Measurements from ENCODE around the gene ELFN1. TPM values are rescaled to one million over a fixed set of nuclear protein-coding genes. Genes with fewer than 3 reads are reported as not detected.

ELFN1 gene
- total RNA-seq, 1 donor from 2014 or later = 1.4 TPM

DNA sequence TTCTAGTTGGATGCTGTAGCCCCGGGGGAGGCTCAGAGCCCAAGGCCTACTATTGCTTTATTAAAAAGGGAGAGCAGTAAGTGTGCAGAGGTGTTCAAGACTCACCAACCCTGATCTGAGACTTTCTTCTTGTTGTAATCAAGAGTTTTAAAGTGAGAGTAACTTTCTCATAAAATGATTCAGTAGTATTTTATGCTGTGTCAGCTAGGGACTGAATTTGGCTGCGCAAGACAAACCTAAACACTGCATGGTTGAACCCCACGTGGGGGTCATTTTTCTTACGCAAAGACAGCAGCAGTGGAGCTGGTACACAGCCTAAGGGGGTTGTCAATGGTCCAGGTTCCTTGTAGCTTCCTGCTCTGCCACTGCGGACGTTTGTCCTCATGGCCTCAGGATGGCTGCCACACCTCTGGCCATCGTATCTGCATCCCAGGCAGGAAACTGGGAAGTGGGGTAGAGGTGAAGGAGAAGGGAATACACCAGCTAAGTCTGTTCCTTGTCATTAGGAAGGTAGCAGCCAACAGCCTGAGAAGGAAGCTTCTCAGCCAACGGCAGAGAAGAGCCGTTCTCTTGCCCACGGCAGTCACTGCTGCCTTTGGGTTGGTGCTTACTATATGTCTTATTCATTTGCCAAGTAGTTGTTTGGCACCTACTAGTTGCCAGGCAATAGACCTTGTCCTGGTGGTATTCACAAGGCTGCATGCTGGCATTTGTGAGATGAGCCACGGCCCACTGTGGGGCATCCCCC, 44.7 kb downstream of the ELFN1 start:
- intact Hi-C loops (cut with DNase I) = no loop called here
- no peaks in the 10 kb centered on the region for H3K36me3 ChIP-seq
- H3K27me3 ChIP-seq (ENCODE audit: low read depth) = peaks cover 31% of the 10 kb centered on the region
- DNase-seq (no peak), ATAC-seq (no peak)
- peaks cover 2% of the 10 kb centered on the region for H3K9me3 ChIP-seq
- H3K4me1 ChIP-seq = no peaks in the 10 kb centered on the region
- H3K27ac ChIP-seq = no peak overlapping the region
- TF ChIP-seq, protein P1, sequence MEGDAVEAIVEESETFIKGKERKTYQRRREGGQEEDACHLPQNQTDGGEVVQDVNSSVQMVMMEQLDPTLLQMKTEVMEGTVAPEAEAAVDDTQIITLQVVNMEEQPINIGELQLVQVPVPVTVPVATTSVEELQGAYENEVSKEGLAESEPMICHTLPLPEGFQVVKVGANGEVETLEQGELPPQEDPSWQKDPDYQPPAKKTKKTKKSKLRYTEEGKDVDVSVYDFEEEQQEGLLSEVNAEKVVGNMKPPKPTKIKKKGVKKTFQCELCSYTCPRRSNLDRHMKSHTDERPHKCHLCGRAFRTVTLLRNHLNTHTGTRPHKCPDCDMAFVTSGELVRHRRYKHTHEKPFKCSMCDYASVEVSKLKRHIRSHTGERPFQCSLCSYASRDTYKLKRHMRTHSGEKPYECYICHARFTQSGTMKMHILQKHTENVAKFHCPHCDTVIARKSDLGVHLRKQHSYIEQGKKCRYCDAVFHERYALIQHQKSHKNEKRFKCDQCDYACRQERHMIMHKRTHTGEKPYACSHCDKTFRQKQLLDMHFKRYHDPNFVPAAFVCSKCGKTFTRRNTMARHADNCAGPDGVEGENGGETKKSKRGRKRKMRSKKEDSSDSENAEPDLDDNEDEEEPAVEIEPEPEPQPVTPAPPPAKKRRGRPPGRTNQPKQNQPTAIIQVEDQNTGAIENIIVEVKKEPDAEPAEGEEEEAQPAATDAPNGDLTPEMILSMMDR (IDR thresholded peaks at IDR 0.05) = no peak
- no peak overlapping the region for H3K4me3 ChIP-seq

DNA sequence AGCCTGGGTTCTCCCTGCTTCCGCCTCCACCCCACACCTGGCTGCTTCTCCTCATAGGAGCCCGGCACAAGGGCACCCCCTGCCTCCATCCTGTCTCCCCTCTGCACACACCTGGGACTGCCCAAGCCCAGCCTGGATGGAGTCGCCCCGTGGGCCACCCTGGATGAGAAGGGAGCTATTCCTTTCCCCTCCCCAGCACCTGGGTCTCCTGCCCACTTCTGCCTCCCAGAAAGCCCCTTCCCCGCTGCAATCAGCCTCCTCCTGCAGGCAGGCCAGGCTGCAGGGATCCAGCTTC, 45.2 kb downstream of the ELFN1 start:
- Histone ChIP-seq H3K27ac (no peak overlapping the region), H3K36me3 (no peaks in the 10 kb centered on the region), H3K4me1 (no peaks in the 10 kb centered on the region), H3K9me3 (no peaks in the 10 kb centered on the region), H3K27me3 (ENCODE audit: low read depth) (peaks cover 31% of the 10 kb centered on the region), H3K4me3 (no peak overlapping the region)
- intact Hi-C loops (cut with DNase I) = no loop called here
- DNase-seq = no peak
- ATAC-seq = peak in 1 of 2 donors; percentile 9
- TF ChIP-seq, protein P1 (IDR thresholded peaks at IDR 0.05) = no peak

DNA sequence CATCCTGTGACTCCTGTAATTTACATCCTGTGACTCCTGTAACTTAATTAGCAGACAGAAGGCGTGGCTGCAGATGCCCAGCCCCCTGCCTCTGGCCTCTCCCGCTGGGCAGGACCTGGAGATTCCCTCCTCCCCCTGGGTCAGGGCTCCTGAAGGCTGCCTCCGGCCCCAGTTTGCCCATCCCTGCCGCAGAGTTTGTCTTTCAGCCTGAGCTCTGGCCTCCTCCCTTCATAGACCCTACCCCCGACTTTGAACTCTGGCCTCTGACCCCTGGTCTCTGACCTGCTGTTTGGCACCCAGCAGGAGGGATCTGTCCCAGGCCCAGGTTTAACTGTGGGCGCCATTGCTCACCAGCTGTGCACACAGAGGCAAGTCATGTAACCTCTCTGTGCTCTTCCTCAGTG, 45.6 kb downstream of the ELFN1 start:
- no peaks in the 10 kb centered on the region for H3K4me1 ChIP-seq
- no peak for DNase-seq
- H3K9me3 ChIP-seq = no peaks in the 10 kb centered on the region
- peaks cover 31% of the 10 kb centered on the region for H3K27me3 ChIP-seq (ENCODE audit: low read depth)
- ATAC-seq = no peak
- no peak overlapping the region for H3K4me3 ChIP-seq
- no peaks in the 10 kb centered on the region for H3K36me3 ChIP-seq
- H3K27ac ChIP-seq = no peak overlapping the region
- intact Hi-C loops (cut with DNase I) = no loop called here
- TF ChIP-seq, protein P1 (IDR thresholded peaks at IDR 0.05) = no peak

DNA sequence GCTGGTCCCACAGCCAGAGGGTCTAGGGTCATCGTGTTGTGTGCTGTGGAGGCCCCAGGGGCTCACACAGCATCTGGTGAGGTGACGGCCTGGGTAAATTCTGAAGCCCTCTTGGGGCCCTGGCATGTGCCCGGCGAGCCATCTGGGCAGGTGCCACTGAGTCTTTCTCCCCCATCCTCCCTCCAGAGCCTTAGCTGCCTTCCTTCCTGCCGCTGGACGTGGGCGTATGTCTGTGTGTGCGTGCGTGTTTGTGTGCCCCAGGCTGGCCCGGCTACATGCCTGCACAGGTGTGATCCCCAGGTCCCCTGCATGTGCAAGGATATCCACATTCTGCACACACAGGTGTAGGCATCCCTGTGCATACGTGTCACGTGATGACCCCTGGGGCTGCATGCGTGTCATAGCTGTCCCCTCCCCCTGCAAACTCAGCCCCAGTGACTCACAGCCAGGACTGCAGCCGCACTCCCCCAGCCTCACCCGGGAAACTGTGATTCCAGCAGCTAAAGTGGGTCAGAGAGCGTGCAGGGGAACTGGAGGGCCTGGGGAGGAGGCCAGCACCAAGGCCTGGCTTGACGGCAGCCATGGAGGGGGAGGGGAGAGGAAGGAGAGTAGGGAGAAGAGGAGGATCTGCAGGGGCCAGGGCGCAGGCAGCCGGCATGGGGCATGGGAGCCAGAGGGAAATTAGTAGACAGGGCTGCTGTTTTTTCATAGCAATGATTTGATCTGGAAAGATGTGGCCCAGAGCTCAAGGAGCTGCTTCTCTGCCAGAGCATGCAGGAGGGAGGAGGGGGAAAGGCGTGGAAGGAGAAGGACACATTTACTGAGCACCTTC, 46.4 kb downstream of the ELFN1 start:
- peaks cover 31% of the 10 kb centered on the region for H3K27me3 ChIP-seq (ENCODE audit: low read depth)
- no peak overlapping the region for H3K4me3 ChIP-seq
- ATAC-seq (no peak), DNase-seq (no peak)
- TF ChIP-seq, protein P1 (IDR thresholded peaks at IDR 0.05) = no peak
- no peak overlapping the region for H3K27ac ChIP-seq
- no peaks in the 10 kb centered on the region for H3K4me1 ChIP-seq
- intact Hi-C loops (cut with DNase I) = no loop called here
- H3K36me3 ChIP-seq = no peaks in the 10 kb centered on the region
- no peaks in the 10 kb centered on the region for H3K9me3 ChIP-seq

DNA sequence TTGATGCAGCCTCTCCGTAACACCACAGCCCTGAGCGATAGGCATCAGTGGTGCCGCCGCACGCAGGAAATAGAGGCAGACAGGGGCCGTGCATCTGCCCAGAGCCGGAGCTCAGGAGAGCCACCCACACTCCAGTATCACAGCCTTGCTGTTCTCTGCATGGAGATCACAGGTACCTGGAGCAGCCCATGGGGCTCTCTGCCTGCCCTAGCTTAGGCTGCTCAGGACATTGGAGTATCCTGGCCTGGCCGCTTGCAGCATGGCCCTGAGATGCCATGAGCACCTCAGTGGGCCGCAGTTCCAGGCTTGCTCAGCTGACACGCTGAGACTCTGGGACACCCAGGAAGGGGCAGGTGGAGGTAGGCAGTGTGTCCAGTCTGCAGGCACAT, 47.0 kb downstream of the ELFN1 start:
- H3K27ac ChIP-seq = no peak overlapping the region
- no peak for DNase-seq

More for the DNA sequence above, 47.0 kb downstream of the ELFN1 start:
- no peaks in the 10 kb centered on the region for H3K4me1 ChIP-seq
- no peaks in the 10 kb centered on the region for H3K36me3 ChIP-seq
- no peaks in the 10 kb centered on the region for H3K9me3 ChIP-seq
- H3K4me3 ChIP-seq = no peak overlapping the region
- intact Hi-C loops (cut with DNase I) = no loop called here
- TF ChIP-seq, protein P1 (IDR thresholded peaks at IDR 0.05) = no peak
- no peak for ATAC-seq
- peaks cover 31% of the 10 kb centered on the region for H3K27me3 ChIP-seq (ENCODE audit: low read depth)

All from lower lobe of right lung (tissue), 2 donors.